ENCODE results near the gene SLC38A11. TPM values are rescaled to one million over a fixed set of nuclear protein-coding genes. Genes with fewer than 3 reads are reported as not detected.

The SLC38A11 gene
- total RNA-seq, 4 donors from 2014 or later, result 1.4 to 11.6 (median 2.6) TPM

GRCh38 chr2:164975891-164976290 is 20.6 kb upstream of the SLC38A11 start:
- peaks cover 0 to 3% (median 2%) of the 10 kb centered on the region in 4 donors for H3K4me1 ChIP-seq
- no peak overlapping the region for H3K27ac ChIP-seq (replicated peaks in 1 of 4)
- no peak for DNase-seq (ENCODE audit: extremely low spot score)
- H3K4me3 ChIP-seq, result no peak overlapping the region
- no peaks in the 10 kb centered on the region for H3K36me3 ChIP-seq
- TF ChIP-seq CTCF (IDR thresholded peaks at IDR 0.05) (no peak), EP300 (IDR thresholded peaks at IDR 0.05) (no peak), POLR2A (IDR thresholded peaks at IDR 0.05; ENCODE audit: low read depth) (no peak), POLR2AphosphoS5 (IDR thresholded peaks at IDR 0.05) (no peak)
- H3K9me3 ChIP-seq, result no peaks in the 10 kb centered on the region
- 61% methylated on average over 1 of the region's 1 CpG for WGBS
- intact Hi-C loops (cut with DNase I), result no loop called here
- H3K27me3 ChIP-seq, result no peaks in the 10 kb centered on the region

- TF ChIP-seq EP300 (IDR thresholded peaks at IDR 0.05) (no peak), POLR2A (IDR thresholded peaks at IDR 0.05; ENCODE audit: low read depth) (no peak), POLR2AphosphoS5 (IDR thresholded peaks at IDR 0.05) (no peak), CTCF (IDR thresholded peaks at IDR 0.05) (no peak)
- no peak overlapping the region for H3K4me3 ChIP-seq
- intact Hi-C loops (cut with DNase I), result no loop called here
- H3K27me3 ChIP-seq, result no peaks in the 10 kb centered on the region
- no peak overlapping the region for H3K27ac ChIP-seq (replicated peaks in 1 of 4)
- WGBS, result 70% methylated on average over 1 of the region's 1 CpG
- no peaks in the 10 kb centered on the region for H3K4me1 ChIP-seq
- no peak for DNase-seq (ENCODE audit: extremely low spot score)
- H3K36me3 ChIP-seq, result no peaks in the 10 kb centered on the region
- no peaks in the 10 kb centered on the region for H3K9me3 ChIP-seq
These were observed 18.9 kb upstream of the SLC38A11 start for GRCh38 chr2:164974221-164974620.

- Histone ChIP-seq H3K9me3 (no peaks in the 10 kb centered on the region), H3K4me3 (no peak overlapping the region), H3K27ac (replicated peaks in 1 of 4) (no peak overlapping the region), H3K4me1 (peaks cover 0 to 12% (median 7%) of the 10 kb centered on the region in 4 donors), H3K36me3 (no peaks in the 10 kb centered on the region), H3K27me3 (no peaks in the 10 kb centered on the region)
- intact Hi-C loops (cut with DNase I), result no loop called here
- no peak for DNase-seq (ENCODE audit: extremely low spot score)
- 78% methylated on average over 4 of the region's 4 CpGs for WGBS
- TF ChIP-seq POLR2AphosphoS5 (IDR thresholded peaks at IDR 0.05), result no peak
- no peak for TF ChIP-seq POLR2A (IDR thresholded peaks at IDR 0.05; ENCODE audit: low read depth)
- TF ChIP-seq CTCF (IDR thresholded peaks at IDR 0.05), result no peak
- no peak for TF ChIP-seq EP300 (IDR thresholded peaks at IDR 0.05)
These were observed 16.9 kb upstream of the SLC38A11 start for GRCh38 chr2:164972216-164972615.

GRCh38 chr2:164969909-164970690 is 14.8 kb upstream of the SLC38A11 start:
- Histone ChIP-seq H3K9me3 (no peaks in the 10 kb centered on the region), H3K36me3 (no peaks in the 10 kb centered on the region), H3K4me3 (no peak overlapping the region), H3K4me1 (peaks cover 0 to 15% (median 9%) of the 10 kb centered on the region in 4 donors), H3K27me3 (no peaks in the 10 kb centered on the region), H3K27ac (replicated peaks in 1 of 4) (no peak overlapping the region)
- intact Hi-C loops (cut with DNase I), result no loop called here
- no peak for DNase-seq (ENCODE audit: extremely low spot score)
- 69% methylated on average over 2 of the region's 2 CpGs for WGBS
- no peak for TF ChIP-seq POLR2A (IDR thresholded peaks at IDR 0.05; ENCODE audit: low read depth)
- no peak for TF ChIP-seq EP300 (IDR thresholded peaks at IDR 0.05)
- TF ChIP-seq POLR2AphosphoS5 (IDR thresholded peaks at IDR 0.05), result no peak
- no peak for TF ChIP-seq CTCF (IDR thresholded peaks at IDR 0.05)
